Fibroblast of lung (primary cell): Measurements from ENCODE around the gene LCN15.
"Not testable (repeated sequence)": the region's sequence is repeated elsewhere in the genome, so short reads cannot be mapped to it uniquely, and the experiment has no call there.

ENCODE experiments used
- EZH2 ChIP-seq: IDR thresholded peaks from 2 replicates; pipeline ENCODE4 v1.5.1; 2012; ENCODE audit warnings: low read length, control low read depth, mild to moderate bottlenecking; ENCODE audit errors: missing control alignments
- TF ChIP-seq, protein P1 (sequence below), 2 donors: IDR thresholded peaks in 1 of 2; conservative IDR thresholded peaks in 1 of 2; 1 replicate in 1 of 2; 2 replicates in 1 of 2; pipeline ENCODE4 v1.5.1; 2011 to 2012; ENCODE audit warnings: low read length in 2 of 2, control low read depth in 1 of 2, inconsistent platforms in 1 of 2, low read depth in 1 of 2, mild to moderate bottlenecking in 1 of 2

DNA sequence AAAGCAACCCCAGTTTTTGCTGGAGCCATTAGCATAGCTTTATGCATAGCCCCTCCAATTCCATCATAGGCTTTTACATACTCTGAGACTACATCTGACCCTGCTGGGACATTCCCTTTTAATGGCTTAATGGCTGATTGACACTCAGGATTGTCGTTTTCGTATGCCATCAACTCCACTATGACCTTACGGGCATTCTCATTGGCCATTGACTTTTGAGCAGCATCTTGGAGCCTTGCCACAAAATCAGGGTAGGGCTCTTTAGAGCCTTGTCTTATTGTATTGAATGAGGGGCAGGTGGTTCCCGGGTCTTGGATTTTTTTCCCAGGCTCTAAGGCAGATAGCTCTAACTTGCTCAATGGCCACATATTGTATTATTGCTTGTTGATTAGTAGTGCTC is 22.7 kb upstream of the LCN15 start:
- TF ChIP-seq EZH2, result not testable (repeated sequence)
- TF ChIP-seq, protein P1, sequence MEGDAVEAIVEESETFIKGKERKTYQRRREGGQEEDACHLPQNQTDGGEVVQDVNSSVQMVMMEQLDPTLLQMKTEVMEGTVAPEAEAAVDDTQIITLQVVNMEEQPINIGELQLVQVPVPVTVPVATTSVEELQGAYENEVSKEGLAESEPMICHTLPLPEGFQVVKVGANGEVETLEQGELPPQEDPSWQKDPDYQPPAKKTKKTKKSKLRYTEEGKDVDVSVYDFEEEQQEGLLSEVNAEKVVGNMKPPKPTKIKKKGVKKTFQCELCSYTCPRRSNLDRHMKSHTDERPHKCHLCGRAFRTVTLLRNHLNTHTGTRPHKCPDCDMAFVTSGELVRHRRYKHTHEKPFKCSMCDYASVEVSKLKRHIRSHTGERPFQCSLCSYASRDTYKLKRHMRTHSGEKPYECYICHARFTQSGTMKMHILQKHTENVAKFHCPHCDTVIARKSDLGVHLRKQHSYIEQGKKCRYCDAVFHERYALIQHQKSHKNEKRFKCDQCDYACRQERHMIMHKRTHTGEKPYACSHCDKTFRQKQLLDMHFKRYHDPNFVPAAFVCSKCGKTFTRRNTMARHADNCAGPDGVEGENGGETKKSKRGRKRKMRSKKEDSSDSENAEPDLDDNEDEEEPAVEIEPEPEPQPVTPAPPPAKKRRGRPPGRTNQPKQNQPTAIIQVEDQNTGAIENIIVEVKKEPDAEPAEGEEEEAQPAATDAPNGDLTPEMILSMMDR (conservative IDR thresholded peaks at IDR 0.05 in 1 of 2, IDR thresholded peaks at IDR 0.05 in 1 of 2; ENCODE audit: low read depth in 1 of 2, low read length in 2 of 2), result not testable (repeated sequence)
